Measurements from ENCODE around the gene RECK. TPM values are rescaled to one million over a fixed set of nuclear protein-coding genes. Genes with fewer than 3 reads are reported as not detected.

Gene RECK
- total RNA-seq, 2 donors from 2014 or later, result 4.2 to 5.4 TPM

DNA sequence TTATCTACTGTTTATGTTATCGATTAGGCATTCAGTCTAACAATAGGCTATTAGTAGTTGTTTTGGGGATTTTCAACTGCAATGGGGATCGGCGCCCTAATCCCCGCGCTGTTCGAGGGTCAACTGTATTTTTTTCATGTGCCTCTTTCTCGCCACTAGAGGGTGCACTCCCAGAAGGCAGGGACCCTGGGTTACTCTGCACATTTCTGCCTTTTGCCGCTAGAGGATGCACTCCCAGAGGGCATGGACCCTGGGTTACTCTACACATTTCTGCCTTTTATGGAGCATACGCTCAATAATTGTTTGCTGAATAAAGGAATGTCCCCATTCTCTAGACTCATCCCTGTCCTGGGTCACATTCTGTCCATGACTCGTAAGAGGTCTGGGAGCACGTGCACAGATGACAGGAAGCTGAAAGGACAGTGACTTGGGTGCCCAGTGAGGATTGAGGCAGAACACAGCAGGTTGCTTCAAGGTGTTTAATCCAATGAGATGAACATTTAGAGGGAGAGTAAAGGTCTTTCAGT lies 27.9 kb upstream of the RECK start:
- H3K9me3 Mint-ChIP-seq, result peaks cover 4% of the 10 kb centered on the region
- peaks cover 13% of the 10 kb centered on the region for H3K4me1 Mint-ChIP-seq
- peak overlapping the region; percentile 9 for H3K4me3 Mint-ChIP-seq
- H3K27me3 Mint-ChIP-seq, result peaks cover 30% of the 10 kb centered on the region
- no peaks in the 10 kb centered on the region for H3K36me3 Mint-ChIP-seq (ENCODE audit: low read depth)
- peak; percentile 71 for ATAC-seq (replicated peaks)
- no peak overlapping the region for H3K27ac Mint-ChIP-seq

DNA sequence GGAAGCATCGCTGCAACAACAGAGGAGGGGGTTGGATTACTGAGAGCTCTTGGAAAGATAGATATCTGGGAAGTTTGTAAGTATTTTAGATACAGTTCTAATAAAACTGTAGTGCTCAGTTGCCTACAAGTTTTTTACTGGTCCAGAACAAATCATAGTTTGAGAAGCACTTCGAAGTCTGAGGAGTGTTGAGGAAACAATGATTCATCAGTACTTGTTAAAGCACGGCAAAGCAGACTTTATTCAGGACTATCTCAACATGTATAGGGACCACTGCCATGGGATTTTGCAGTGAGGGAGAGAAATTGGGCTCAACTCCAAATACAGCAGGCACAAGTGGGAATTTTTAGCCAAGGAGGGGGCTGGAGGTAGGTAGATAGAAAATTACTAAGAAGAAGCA lies 25.3 kb upstream of the RECK start:
- Mint-ChIP-seq H3K4me1 (peaks cover 13% of the 10 kb centered on the region), H3K4me3 (no peak overlapping the region), H3K36me3 (ENCODE audit: low read depth) (no peaks in the 10 kb centered on the region), H3K27ac (no peak overlapping the region), H3K9me3 (peaks cover 4% of the 10 kb centered on the region), H3K27me3 (peaks cover 22% of the 10 kb centered on the region)
- ATAC-seq (replicated peaks), result no peak

DNA sequence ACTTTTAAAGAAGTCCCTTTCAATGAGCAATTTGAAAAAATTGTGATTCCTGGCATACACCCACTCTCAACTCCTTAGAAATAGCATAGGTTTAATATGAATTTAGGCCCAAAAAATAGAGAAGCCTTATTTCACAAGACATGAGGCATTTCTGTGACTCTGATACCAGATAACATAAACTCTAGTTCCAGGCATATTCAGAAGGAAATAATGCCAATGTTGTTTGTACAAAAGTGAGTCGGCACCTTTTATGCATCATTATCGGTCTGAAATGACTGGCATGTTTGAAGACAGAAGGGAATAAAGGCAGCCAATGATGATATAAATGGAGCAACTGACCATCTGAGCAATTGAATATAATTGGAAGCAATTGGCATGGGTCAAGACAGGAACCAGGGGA lies 19.4 kb upstream of the RECK start:
- Mint-ChIP-seq H3K27ac (no peak overlapping the region), H3K4me3 (no peak overlapping the region), H3K27me3 (peaks cover 9% of the 10 kb centered on the region), H3K36me3 (ENCODE audit: low read depth) (no peaks in the 10 kb centered on the region), H3K9me3 (no peaks in the 10 kb centered on the region), H3K4me1 (no peaks in the 10 kb centered on the region)
- no peak for ATAC-seq (replicated peaks)

DNA sequence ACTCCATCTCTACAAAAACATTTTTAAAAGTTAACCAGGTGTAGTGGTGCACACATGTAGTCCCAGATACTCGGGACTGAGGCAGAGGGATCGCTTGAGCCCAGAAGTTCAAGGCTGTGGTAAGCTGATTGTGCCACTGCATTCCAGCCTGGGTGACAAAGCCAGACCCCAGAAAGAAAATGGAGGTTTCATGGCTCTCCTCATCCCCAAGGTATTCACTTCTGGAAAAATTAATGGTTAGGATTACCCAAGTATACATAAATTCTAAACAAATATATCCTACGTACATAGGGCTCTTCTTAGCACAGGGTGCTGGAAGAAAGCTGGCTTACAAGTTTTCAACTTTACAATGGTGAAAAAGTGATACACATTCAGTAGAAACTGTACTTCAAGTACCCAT lies 18.6 kb upstream of the RECK start:
- Mint-ChIP-seq H3K27me3 (peaks cover 9% of the 10 kb centered on the region), H3K9me3 (no peaks in the 10 kb centered on the region), H3K36me3 (ENCODE audit: low read depth) (no peaks in the 10 kb centered on the region), H3K27ac (no peak overlapping the region), H3K4me1 (peaks cover under 1% of the 10 kb centered on the region), H3K4me3 (no peak overlapping the region)
- no peak for ATAC-seq (replicated peaks)

DNA sequence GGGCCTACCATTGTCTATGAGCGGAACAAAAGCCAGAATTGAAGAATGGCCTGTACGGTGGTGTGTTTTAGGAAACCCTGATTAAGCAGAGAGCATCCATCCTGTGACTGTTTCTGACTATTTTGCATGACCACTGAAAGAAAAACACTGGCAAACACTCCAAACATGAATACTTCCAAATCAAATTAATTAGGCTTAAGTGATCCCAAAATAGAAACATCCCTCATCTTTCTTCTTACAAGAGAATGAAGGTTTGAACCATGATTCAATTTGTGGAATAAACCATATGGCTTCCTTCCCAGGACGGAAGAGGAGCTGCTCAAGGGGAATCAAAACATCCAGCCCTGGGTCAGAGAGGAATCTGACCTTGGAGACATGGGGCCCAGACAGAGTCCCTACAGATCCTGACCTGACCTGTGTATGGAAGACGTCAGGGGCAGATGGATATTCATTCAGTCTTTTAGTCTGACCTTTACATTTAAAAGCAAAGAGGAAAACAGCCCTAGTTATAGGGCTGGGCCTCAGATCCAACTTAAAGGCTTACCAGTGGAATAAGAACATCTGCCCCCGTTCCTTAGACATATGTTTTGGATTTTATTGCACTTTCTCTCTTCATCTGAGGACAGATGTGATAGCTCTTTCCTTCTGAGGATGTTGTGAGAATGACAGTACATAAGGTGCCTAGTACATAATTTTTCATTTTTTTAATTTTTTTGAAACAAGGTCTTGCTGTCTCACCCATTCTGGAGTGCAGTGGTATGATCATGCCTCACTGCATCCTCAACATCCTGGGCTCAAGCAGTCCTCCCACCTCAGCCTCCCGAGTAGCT lies 17.6 kb upstream of the RECK start:
- Mint-ChIP-seq H3K9me3 (no peaks in the 10 kb centered on the region), H3K4me3 (no peak overlapping the region), H3K4me1 (peaks cover 5% of the 10 kb centered on the region), H3K36me3 (ENCODE audit: low read depth) (no peaks in the 10 kb centered on the region), H3K27me3 (peaks cover 6% of the 10 kb centered on the region), H3K27ac (no peak overlapping the region)
- ATAC-seq (replicated peaks), result no peak

DNA sequence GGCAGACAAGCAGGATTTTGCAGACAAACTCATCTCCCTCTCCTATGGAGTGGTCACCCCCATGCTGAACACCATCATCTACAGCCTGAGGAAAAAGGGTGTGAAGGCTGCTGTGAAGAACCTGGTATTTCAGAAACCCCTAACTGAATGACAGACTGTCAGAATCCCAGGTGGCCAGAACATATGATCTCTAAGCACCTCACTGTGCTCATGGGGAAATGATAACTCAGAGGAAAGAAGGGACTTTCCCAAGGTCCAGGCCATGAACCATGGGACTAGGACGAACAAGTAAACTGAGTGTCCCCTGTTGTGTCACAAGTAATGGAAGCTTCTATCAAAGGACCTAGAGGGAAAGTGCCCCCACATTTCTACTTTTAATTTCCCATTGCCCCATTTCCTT lies 14.7 kb upstream of the RECK start:
- ATAC-seq (replicated peaks), result no peak
- Mint-ChIP-seq H3K27ac (no peak overlapping the region), H3K4me3 (no peak overlapping the region), H3K36me3 (ENCODE audit: low read depth) (no peaks in the 10 kb centered on the region), H3K4me1 (peaks cover 5% of the 10 kb centered on the region), H3K9me3 (no peaks in the 10 kb centered on the region), H3K27me3 (peaks cover 9% of the 10 kb centered on the region)

DNA sequence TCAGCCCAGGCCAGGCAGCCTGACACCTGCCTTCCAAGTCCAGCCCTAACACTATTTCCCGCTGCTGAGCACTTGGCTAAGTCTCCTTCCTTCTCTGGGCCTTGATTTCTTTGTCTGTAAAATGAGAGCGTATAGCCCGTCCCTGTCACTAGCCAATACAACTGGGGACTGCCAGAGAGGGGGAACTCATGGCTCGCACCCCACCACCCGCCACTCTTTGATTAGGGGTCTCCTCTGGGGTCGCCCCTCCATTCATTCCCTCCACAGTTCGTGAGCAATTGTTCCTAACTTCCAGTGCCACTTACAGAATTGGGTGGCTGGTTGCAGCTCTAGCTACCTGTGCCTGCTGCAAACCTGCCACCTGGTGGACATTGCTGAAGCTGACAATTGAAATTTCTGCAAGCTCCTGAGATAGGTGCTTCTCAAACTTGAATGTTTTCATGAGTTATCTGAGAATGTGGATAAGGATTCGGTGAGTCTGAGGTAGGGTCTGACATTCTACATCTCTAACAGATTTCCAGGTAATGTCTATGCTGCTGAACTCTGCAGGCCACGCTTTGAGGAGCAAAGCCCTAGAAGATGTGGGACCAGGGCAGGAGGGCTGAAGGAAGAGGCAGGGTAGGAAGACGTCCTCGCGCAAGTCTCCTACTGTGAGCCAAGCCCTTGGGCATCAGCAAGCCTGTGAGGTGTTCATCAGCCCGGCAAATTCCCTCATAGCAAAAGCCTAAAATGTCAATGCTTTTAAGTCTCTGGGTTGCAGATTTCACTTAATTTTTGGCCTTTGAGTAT lies 13.3 kb upstream of the RECK start:
- ATAC-seq (replicated peaks), result peak; percentile 78
- Mint-ChIP-seq H3K4me1 (peaks cover 5% of the 10 kb centered on the region), H3K27ac (no peak overlapping the region), H3K4me3 (no peak overlapping the region), H3K9me3 (no peaks in the 10 kb centered on the region), H3K27me3 (peaks cover 6% of the 10 kb centered on the region), H3K36me3 (ENCODE audit: low read depth) (no peaks in the 10 kb centered on the region)

DNA sequence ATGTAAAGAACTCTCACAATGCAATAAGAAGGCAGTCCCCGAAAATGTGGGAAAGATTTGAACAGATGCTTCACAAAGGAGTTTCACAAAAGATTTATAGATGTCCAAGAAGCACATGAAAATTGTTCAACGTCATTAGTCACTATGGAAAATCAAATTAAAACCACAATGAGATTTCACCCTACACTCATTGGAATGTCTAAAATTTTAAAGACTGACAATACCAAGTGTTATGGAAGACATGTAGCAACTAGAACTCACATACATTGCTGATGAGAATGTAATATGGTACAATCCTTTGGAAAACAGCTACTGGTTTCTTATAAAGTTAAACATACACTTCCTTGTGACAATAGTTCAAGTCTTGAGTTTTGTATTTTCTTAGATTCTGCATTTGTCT lies 11.0 kb upstream of the RECK start:
- H3K36me3 Mint-ChIP-seq (ENCODE audit: low read depth), result no peaks in the 10 kb centered on the region
- peaks cover 5% of the 10 kb centered on the region for H3K4me1 Mint-ChIP-seq
- no peak overlapping the region for H3K27ac Mint-ChIP-seq
- H3K27me3 Mint-ChIP-seq, result peaks cover 3% of the 10 kb centered on the region
- H3K9me3 Mint-ChIP-seq, result no peaks in the 10 kb centered on the region
- no peak for ATAC-seq (replicated peaks)
- no peak overlapping the region for H3K4me3 Mint-ChIP-seq

DNA sequence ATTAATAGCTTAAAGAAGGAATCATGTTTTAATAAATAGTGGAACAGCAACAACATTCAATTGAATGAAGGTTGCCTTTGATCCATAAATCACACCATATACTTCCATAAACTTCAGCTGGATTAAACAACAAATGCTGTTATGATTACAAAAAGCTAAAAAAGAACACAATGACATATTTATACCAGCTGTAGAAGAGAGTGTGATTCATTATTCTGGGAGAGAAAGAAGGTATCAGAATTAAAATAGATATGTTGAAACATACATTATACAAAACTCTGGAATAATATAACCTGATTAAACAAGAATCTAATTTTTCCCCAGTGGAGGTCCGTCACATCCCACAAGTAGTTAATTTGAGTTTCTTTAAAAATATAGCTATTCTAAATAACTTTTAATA lies 7.5 kb upstream of the RECK start:
- Mint-ChIP-seq H3K9me3 (no peaks in the 10 kb centered on the region), H3K4me3 (no peak overlapping the region), H3K4me1 (no peaks in the 10 kb centered on the region), H3K27ac (no peak overlapping the region), H3K27me3 (peaks cover 8% of the 10 kb centered on the region), H3K36me3 (ENCODE audit: low read depth) (no peaks in the 10 kb centered on the region)
- ATAC-seq (replicated peaks), result no peak

DNA sequence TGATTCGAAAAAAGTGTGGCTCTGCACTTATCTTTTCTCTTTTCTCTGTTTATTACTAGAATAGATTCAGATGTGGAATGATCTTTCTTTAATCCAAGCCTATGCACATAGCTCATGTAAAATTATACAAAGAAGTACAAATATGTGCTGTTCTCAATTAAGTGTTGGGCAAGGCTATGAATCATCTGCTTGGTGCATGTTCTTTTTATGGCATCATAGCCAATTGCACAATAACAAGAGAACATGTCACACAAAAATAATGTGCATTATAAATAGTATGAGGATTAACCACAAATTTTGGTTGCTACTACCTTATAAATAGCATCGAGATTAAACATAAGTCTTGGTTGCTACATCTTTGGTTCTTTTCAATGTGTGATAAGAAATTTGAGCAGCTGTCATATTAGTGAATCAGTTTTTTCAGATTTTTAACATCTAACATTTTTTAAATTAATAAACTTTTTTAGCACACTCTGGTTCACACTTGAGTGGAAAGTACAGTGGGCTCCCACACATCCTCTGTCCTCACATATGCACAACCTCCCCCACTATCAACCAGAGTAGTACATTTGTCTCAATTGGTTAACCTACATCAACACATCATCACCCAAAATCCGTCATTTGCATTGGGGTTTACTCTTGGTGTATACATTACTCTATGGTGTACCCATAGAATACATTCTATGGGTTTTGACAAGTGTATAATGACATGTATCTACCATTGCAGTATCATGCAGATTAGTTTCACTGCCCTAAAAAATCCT lies 6.8 kb upstream of the RECK start:
- Mint-ChIP-seq H3K9me3 (no peaks in the 10 kb centered on the region), H3K4me3 (no peak overlapping the region), H3K4me1 (no peaks in the 10 kb centered on the region), H3K27ac (no peak overlapping the region), H3K36me3 (ENCODE audit: low read depth) (no peaks in the 10 kb centered on the region), H3K27me3 (peaks cover 8% of the 10 kb centered on the region)
- ATAC-seq (replicated peaks), result no peak

DNA sequence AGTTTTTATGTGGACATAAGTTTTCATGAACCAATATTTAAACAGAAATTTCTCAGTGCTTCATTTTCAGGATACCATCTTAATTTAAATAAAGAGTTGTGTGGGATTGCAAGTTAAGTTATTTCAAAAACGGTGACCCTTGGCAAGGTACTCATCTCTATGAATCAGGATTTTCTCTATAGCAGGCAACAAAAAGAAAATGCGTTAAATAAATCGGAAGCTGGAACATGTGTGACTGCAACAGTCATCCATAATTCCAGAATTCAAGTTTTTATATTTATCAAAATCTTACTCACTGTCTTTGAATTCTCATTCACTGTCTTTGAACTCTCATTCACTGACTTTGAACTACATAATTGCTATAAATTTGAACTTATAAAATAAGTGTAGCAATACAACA lies 5.8 kb upstream of the RECK start:
- peaks cover 8% of the 10 kb centered on the region for H3K27me3 Mint-ChIP-seq
- no peaks in the 10 kb centered on the region for H3K36me3 Mint-ChIP-seq (ENCODE audit: low read depth)
- H3K4me1 Mint-ChIP-seq, result no peaks in the 10 kb centered on the region
- H3K9me3 Mint-ChIP-seq, result no peaks in the 10 kb centered on the region
- H3K27ac Mint-ChIP-seq, result no peak overlapping the region
- no peak overlapping the region for H3K4me3 Mint-ChIP-seq
- ATAC-seq (replicated peaks), result no peak

DNA sequence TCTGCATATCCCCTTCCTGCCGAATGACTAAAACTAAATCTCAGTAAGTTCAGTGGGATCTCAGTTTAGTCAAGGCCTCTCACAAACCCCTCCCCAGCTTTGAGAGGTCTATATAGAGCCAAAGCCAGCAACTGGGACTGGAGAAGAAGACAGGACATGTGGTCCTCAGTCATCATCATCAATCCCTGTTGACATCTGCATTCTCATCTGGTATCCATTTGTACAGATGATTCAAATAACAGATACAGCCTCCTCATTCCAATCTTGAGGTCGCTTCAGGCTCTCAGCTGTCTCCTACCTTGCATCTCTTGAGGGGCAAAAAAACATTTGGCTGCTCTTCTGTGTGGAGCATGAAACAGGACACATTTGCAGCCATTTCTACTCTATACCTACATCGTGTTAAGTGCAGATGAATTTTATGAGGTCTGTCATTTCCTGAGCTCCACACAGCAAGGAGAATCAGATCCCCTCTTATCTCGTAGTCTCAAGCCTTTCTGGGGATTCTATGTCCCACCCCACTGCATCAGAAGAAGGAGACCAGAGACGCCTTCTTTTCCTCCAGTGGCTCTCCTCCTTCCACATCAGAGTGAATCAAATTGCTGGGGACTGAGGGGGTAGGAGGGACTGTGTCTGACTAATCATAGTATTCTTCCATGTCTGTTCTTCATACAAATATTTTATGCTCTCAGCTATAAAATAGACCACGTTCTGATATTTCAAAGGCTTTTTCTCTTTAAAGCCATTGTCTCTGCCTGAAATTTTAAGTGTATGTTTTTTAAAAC lies 4.7 kb upstream of the RECK start:
- H3K27me3 Mint-ChIP-seq, result peaks cover 5% of the 10 kb centered on the region
- H3K9me3 Mint-ChIP-seq, result no peaks in the 10 kb centered on the region
- no peak overlapping the region for H3K27ac Mint-ChIP-seq
- H3K4me1 Mint-ChIP-seq, result no peaks in the 10 kb centered on the region
- no peak overlapping the region for H3K4me3 Mint-ChIP-seq
- ATAC-seq (replicated peaks), result no peak
- H3K36me3 Mint-ChIP-seq (ENCODE audit: low read depth), result no peaks in the 10 kb centered on the region

DNA sequence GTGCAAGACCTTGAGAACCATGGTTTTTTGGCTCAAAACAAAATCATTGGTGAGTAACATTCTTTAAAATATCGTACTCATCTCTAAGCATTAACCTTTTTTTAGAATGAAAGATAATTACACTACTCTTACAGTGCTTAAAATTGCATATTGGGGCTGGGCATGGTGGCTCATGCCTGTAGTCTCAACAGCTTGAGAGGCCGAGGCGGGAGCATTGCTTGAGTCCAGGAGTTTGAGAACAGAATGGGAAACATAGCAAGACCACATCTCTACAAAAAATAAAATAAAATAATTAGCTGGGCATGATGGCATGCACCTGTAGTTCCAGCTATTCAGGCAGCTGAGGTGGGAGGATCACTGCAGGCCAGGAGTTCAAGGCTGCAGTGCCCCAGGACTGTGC lies 2.9 kb upstream of the RECK start:
- H3K27me3 Mint-ChIP-seq, result peaks cover 5% of the 10 kb centered on the region
- H3K4me3 Mint-ChIP-seq, result no peak overlapping the region
- no peak overlapping the region for H3K27ac Mint-ChIP-seq
- H3K36me3 Mint-ChIP-seq (ENCODE audit: low read depth), result no peaks in the 10 kb centered on the region
- no peaks in the 10 kb centered on the region for H3K9me3 Mint-ChIP-seq
- no peak for ATAC-seq (replicated peaks)
- peaks cover 5% of the 10 kb centered on the region for H3K4me1 Mint-ChIP-seq

DNA sequence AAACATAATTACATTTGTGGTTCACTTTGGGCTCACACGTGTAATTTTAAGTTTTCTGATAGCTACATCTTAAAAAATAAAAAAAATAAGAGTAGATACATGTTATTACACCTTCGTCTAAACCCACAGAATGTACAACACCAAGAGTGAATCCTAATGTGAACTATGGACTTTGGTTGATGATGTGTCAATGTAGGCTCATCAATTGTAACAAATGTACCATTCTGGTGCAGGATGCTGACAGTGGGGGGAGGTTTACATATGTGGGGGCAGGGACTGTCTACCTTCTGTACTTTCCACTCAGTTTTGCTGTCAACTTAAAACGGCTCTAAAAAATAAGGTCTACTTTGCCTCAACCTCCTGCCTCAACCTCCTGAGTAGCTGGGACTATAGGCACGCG lies 2.5 kb upstream of the RECK start:
- H3K36me3 Mint-ChIP-seq (ENCODE audit: low read depth), result no peaks in the 10 kb centered on the region

More for the DNA sequence above, 2.5 kb upstream of the RECK start:
- H3K4me3 Mint-ChIP-seq, result no peak overlapping the region
- H3K27me3 Mint-ChIP-seq, result peaks cover 5% of the 10 kb centered on the region
- H3K27ac Mint-ChIP-seq, result no peak overlapping the region
- ATAC-seq (replicated peaks), result no peak
- peaks cover 5% of the 10 kb centered on the region for H3K4me1 Mint-ChIP-seq
- H3K9me3 Mint-ChIP-seq, result no peaks in the 10 kb centered on the region
